Nephron progenitor cell (in vitro differentiated cells): ENCODE measurements around the gene DCHS2.
A peak's percentile ranks its signal among the peaks of the same experiment; 100 is the strongest.

Experiments used
- DNase-seq: peaks from one replicate; pipeline ENCODE4 v3.0.0; 2021
- H3K27ac Mint-ChIP-seq: 2 replicates; pipeline ENCODE4 v1.8.0; 2021; ENCODE audit warnings: mild to moderate bottlenecking, moderate library complexity, mixed read lengths
- H3K27me3 Mint-ChIP-seq: 2 replicates; pipeline ENCODE4 v1.8.0; 2021; ENCODE audit warnings: mild to moderate bottlenecking, low read depth, mixed read lengths; ENCODE audit not compliant: poor library complexity
- H3K36me3 Mint-ChIP-seq: 2 replicates; pipeline ENCODE4 v1.8.0; 2021; ENCODE audit warnings: low read depth, mixed read lengths
- H3K4me1 Mint-ChIP-seq: 2 replicates; pipeline ENCODE4 v1.8.0; 2021; ENCODE audit warnings: mixed read lengths
- H3K4me3 Mint-ChIP-seq: 2 replicates; pipeline ENCODE4 v1.8.0; 2021; ENCODE audit warnings: mild to moderate bottlenecking, moderate library complexity, mixed read lengths
- H3K9me3 Mint-ChIP-seq: 2 replicates; pipeline ENCODE4 v1.8.0; 2021; ENCODE audit warnings: mild to moderate bottlenecking, moderate library complexity, mixed read lengths
- TF ChIP-seq, protein P1 (sequence below): fragments of 200-600 bp; sonication (generic); IDR thresholded peaks from 2 replicates; pipeline ENCODE4 v1.5.0; 2021; ENCODE audit warnings: antibody characterized with exemption

Gene DCHS2

DNA sequence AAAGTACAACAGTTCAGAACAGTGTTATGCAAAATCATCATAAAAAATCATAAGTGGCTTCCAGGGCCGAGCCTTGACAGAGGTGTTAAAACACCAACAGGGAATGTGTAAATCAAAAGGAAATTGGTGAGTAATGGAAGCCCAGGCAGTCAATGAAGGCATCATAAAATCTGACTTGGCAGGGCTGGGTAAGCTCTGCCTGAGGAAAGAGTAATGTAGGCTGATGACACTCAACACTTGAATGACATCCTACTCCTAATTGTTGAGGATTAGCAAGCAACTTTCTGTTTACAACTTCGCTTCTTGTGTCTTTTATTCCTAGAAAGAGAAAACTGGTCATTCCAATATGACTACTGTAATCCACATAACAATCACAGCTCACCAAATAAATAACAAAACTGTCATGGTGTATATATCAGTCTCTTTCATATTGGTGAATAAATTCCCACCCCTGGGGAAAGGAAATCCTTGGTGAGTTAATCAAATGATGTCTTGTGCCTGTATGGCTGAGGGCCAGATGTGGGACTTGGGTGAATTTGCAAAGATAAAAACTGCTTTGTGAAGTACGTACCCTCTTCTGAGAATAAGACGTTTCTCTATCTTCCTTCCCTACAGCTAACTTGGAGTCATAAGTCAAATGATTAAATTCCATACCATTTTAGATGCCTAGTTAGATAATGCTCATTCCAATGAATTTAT, 196.8 kb downstream of the DCHS2 start:
- peaks cover 10% of the 10 kb centered on the region for H3K27me3 Mint-ChIP-seq
- DNase-seq, result no peak
- H3K36me3 Mint-ChIP-seq, result no peaks in the 10 kb centered on the region
- TF ChIP-seq, protein P1, sequence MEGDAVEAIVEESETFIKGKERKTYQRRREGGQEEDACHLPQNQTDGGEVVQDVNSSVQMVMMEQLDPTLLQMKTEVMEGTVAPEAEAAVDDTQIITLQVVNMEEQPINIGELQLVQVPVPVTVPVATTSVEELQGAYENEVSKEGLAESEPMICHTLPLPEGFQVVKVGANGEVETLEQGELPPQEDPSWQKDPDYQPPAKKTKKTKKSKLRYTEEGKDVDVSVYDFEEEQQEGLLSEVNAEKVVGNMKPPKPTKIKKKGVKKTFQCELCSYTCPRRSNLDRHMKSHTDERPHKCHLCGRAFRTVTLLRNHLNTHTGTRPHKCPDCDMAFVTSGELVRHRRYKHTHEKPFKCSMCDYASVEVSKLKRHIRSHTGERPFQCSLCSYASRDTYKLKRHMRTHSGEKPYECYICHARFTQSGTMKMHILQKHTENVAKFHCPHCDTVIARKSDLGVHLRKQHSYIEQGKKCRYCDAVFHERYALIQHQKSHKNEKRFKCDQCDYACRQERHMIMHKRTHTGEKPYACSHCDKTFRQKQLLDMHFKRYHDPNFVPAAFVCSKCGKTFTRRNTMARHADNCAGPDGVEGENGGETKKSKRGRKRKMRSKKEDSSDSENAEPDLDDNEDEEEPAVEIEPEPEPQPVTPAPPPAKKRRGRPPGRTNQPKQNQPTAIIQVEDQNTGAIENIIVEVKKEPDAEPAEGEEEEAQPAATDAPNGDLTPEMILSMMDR, result no peak
- peaks cover 8% of the 10 kb centered on the region for H3K9me3 Mint-ChIP-seq
- no peak overlapping the region for H3K4me3 Mint-ChIP-seq
- H3K4me1 Mint-ChIP-seq, result peaks cover 8% of the 10 kb centered on the region
- H3K27ac Mint-ChIP-seq, result no peak overlapping the region

DNA sequence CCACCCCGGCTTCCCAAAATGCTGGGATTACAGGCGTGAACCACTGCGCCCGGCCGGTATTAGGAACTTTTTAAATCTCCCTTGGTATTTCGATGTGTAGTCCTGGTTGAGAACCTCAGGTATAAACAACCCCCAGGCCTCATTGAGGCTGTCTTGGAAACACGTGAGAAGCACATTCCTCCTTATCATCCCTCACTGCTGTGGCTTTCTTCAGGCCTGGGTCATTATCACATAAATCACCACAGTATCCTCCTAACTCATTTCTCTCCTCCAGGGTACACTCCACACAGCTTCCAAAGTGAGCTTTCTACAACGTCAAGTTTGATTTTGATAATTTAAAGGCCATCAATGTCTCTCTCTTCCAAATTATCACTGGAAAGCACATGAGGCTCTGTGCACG, 198.2 kb downstream of the DCHS2 start:
- H3K4me3 Mint-ChIP-seq, result no peak overlapping the region
- H3K36me3 Mint-ChIP-seq, result no peaks in the 10 kb centered on the region
- H3K9me3 Mint-ChIP-seq, result peaks cover 15% of the 10 kb centered on the region
- TF ChIP-seq, protein P1, result no peak
- DNase-seq, result no peak
- H3K4me1 Mint-ChIP-seq, result peaks cover 8% of the 10 kb centered on the region
- H3K27me3 Mint-ChIP-seq, result peaks cover 11% of the 10 kb centered on the region
- peak overlapping the region; percentile 3 for H3K27ac Mint-ChIP-seq

DNA sequence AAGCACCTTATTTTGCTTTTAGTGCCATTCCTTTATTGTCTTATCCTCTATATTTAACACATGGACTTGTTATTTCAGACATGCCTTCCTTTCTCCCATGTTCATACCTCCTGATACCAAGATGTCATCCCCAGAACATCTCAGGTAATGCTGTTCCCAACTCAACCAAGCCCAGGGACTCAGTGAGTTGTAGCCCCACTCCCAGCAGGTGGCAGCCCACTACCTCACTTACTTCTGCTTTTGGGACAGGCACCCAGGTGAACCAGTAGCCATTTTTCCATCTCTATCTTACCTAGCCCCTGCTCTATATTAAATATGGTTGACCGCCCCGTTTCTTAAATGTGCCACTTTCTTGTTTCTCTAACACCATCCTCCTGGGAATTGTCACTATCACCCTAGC, 199.0 kb downstream of the DCHS2 start:
- no peaks in the 10 kb centered on the region for H3K36me3 Mint-ChIP-seq
- TF ChIP-seq, protein P1, result no peak

DNA sequence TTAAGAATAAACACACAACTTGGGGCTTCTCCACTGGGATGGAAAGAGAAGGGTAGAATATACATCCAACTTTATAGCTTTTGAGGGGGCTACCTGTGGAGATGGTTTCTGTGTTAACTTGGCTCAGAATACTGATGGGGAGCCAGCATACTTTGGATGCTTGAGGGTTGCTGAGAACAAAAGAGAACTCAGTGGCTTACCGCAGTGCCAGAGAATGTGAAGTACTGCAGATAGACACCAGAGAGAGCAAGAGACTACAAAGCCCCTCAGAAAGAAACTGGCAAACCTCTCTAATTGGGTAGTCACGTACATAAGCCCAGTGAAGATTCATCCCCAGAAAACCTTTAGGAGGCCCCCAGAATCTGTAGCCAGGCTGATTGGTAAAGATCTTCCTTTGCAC, 214.4 kb downstream of the DCHS2 start:
- H3K4me1 Mint-ChIP-seq, result no peaks in the 10 kb centered on the region
- H3K9me3 Mint-ChIP-seq, result peaks cover 12% of the 10 kb centered on the region
- peaks cover 4% of the 10 kb centered on the region for H3K27me3 Mint-ChIP-seq
- H3K4me3 Mint-ChIP-seq, result no peak overlapping the region
- H3K36me3 Mint-ChIP-seq, result peaks cover 5% of the 10 kb centered on the region
- H3K27ac Mint-ChIP-seq, result no peak overlapping the region
- TF ChIP-seq, protein P1, result no peak
- no peak for DNase-seq

More for the DNA sequence above, 199.0 kb downstream of the DCHS2 start:
- no peak overlapping the region for H3K27ac Mint-ChIP-seq
- H3K9me3 Mint-ChIP-seq, result peaks cover 15% of the 10 kb centered on the region
- DNase-seq, result no peak
- H3K4me1 Mint-ChIP-seq, result peaks cover 8% of the 10 kb centered on the region
- no peak overlapping the region for H3K4me3 Mint-ChIP-seq
- peaks cover 11% of the 10 kb centered on the region for H3K27me3 Mint-ChIP-seq

DNA sequence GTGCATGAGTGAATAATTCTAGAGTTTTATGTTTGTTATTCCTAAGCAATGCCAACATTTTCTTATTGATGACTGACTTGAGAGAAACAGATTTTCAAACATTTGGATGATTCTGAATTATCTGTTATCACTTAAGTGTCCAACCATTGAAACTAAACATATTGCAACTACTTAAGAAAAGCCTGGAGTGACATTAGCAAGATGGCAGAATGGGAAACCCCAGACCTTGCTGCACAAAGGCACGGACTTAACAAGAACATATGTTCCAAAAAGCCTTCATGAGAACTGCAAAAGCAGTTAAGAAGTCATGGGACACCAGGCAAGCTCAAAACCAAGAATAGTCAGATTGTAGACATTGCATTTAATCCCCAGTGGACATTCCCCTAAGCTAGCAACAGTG, 215.1 kb downstream of the DCHS2 start:
- no peaks in the 10 kb centered on the region for H3K4me1 Mint-ChIP-seq
- TF ChIP-seq, protein P1, result no peak
- H3K4me3 Mint-ChIP-seq, result no peak overlapping the region
- H3K27ac Mint-ChIP-seq, result no peak overlapping the region
- H3K27me3 Mint-ChIP-seq, result peaks cover 4% of the 10 kb centered on the region
- peaks cover 5% of the 10 kb centered on the region for H3K36me3 Mint-ChIP-seq
- no peak for DNase-seq
- H3K9me3 Mint-ChIP-seq, result peaks cover 12% of the 10 kb centered on the region

DNA sequence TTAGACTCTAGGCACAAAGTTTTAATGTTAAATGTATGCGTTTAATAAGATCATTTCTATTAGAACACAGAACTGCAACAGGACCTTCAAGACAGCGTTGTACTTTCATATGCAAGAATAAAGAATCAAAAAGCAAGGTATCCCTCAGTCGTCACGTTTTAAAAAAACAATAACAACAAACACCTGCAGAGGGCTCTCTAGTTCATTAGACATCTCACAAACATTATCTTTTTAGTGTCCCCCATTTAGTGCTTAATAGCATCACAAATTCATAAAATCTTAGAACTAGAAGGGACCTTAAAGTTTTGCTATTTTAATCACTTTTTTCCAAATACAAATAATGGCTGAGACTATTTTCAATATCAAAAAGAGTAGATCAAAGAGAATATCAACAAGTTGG, 236.6 kb downstream of the DCHS2 start:
- TF ChIP-seq, protein P1, result no peak
- peaks cover 9% of the 10 kb centered on the region for H3K4me1 Mint-ChIP-seq

More for the DNA sequence above, 236.6 kb downstream of the DCHS2 start:
- Mint-ChIP-seq H3K9me3 (no peaks in the 10 kb centered on the region), H3K27me3 (peaks cover 11% of the 10 kb centered on the region), H3K36me3 (no peaks in the 10 kb centered on the region), H3K27ac (no peak overlapping the region), H3K4me3 (no peak overlapping the region)
- DNase-seq, result no peak
